ENCODE measurements around the gene CHD3. TPM values are rescaled to one million over a fixed set of nuclear protein-coding genes. Genes with fewer than 3 reads are reported as not detected.

CHD3 gene
- total and polyA plus RNA-seq, 2 of the 13 experiments (the other 11 are each of a cell fraction or from before 2014, with no cell fraction given), result 2.7 to 3.7 TPM

DNA sequence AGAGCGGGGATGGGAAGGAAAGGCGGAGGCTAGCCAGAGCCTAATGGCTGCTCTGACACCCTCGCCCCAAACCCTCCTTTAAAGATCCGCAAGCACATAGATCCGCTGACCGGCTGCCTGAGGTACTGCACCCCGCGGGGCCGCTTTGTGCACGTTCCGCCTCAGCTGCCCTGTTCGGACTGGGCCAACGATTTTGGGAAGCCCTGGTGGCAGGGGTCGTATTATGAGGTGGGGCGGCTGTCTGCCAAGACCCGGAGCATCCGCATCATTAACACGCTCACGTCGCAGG is 30.1 kb upstream of the CHD3 start (continued):
- TF ChIP-seq, protein P1, sequence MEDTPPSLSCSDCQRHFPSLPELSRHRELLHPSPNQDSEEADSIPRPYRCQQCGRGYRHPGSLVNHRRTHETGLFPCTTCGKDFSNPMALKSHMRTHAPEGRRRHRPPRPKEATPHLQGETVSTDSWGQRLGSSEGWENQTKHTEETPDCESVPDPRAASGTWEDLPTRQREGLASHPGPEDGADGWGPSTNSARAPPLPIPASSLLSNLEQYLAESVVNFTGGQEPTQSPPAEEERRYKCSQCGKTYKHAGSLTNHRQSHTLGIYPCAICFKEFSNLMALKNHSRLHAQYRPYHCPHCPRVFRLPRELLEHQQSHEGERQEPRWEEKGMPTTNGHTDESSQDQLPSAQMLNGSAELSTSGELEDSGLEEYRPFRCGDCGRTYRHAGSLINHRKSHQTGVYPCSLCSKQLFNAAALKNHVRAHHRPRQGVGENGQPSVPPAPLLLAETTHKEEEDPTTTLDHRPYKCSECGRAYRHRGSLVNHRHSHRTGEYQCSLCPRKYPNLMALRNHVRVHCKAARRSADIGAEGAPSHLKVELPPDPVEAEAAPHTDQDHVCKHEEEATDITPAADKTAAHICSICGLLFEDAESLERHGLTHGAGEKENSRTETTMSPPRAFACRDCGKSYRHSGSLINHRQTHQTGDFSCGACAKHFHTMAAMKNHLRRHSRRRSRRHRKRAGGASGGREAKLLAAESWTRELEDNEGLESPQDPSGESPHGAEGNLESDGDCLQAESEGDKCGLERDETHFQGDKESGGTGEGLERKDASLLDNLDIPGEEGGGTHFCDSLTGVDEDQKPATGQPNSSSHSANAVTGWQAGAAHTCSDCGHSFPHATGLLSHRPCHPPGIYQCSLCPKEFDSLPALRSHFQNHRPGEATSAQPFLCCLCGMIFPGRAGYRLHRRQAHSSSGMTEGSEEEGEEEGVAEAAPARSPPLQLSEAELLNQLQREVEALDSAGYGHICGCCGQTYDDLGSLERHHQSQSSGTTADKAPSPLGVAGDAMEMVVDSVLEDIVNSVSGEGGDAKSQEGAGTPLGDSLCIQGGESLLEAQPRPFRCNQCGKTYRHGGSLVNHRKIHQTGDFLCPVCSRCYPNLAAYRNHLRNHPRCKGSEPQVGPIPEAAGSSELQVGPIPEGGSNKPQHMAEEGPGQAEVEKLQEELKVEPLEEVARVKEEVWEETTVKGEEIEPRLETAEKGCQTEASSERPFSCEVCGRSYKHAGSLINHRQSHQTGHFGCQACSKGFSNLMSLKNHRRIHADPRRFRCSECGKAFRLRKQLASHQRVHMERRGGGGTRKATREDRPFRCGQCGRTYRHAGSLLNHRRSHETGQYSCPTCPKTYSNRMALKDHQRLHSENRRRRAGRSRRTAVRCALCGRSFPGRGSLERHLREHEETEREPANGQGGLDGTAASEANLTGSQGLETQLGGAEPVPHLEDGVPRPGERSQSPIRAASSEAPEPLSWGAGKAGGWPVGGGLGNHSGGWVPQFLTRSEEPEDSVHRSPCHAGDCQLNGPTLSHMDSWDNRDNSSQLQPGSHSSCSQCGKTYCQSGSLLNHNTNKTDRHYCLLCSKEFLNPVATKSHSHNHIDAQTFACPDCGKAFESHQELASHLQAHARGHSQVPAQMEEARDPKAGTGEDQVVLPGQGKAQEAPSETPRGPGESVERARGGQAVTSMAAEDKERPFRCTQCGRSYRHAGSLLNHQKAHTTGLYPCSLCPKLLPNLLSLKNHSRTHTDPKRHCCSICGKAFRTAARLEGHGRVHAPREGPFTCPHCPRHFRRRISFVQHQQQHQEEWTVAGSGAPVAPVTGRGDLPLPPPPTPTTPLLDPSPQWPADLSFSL (CRISPR knock-in tag; IDR thresholded peaks at IDR 0.05), result no peak
- TF ChIP-seq, protein P2, sequence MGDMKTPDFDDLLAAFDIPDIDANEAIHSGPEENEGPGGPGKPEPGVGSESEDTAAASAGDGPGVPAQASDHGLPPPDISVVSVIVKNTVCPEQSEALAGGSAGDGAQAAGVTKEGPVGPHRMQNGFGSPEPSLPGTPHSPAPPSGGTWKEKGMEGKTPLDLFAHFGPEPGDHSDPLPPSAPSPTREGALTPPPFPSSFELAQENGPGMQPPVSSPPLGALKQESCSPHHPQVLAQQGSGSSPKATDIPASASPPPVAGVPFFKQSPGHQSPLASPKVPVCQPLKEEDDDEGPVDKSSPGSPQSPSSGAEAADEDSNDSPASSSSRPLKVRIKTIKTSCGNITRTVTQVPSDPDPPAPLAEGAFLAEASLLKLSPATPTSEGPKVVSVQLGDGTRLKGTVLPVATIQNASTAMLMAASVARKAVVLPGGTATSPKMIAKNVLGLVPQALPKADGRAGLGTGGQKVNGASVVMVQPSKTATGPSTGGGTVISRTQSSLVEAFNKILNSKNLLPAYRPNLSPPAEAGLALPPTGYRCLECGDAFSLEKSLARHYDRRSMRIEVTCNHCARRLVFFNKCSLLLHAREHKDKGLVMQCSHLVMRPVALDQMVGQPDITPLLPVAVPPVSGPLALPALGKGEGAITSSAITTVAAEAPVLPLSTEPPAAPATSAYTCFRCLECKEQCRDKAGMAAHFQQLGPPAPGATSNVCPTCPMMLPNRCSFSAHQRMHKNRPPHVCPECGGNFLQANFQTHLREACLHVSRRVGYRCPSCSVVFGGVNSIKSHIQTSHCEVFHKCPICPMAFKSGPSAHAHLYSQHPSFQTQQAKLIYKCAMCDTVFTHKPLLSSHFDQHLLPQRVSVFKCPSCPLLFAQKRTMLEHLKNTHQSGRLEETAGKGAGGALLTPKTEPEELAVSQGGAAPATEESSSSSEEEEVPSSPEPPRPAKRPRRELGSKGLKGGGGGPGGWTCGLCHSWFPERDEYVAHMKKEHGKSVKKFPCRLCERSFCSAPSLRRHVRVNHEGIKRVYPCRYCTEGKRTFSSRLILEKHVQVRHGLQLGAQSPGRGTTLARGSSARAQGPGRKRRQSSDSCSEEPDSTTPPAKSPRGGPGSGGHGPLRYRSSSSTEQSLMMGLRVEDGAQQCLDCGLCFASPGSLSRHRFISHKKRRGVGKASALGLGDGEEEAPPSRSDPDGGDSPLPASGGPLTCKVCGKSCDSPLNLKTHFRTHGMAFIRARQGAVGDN (CRISPR knock-in tag; IDR thresholded peaks at IDR 0.05), result peak; percentile 72; the same call in 1 of the 2 replicates
- TF ChIP-seq MXI1 (IDR thresholded peaks at IDR 0.05; ENCODE audit: borderline replicate concordance, low read depth, low read length), result no peak
- TF ChIP-seq NCOR1 (IDR thresholded peaks at IDR 0.05; ENCODE audit: borderline replicate concordance, low read length), result no peak
- no peak for TF ChIP-seq JARID2 (CRISPR knock-in tag; IDR thresholded peaks at IDR 0.05; ENCODE audit: insufficient replicate concordance)
- TF ChIP-seq ZNF138 (CRISPR knock-in tag; IDR thresholded peaks at IDR 0.05; ENCODE audit: low read depth), result no peak
